HepG2 (cell line): ENCODE data around the gene ABCB7.

ENCODE experiments used
- CTCF ChIP-seq: sonication (generic); formaldehyde crosslinking; IDR thresholded peaks from 2 replicates; pipeline ENCODE4 v1.5.0; 2020; ENCODE audit warnings: mild to moderate bottlenecking, missing genetic modification reagents, moderate library complexity
- DNMT3B ChIP-seq: conservative IDR thresholded peaks from 2 replicates; pipeline ENCODE4 v1.6.1; 2016; ENCODE audit warnings: missing biosample characterization, control low read depth
- ZNF143 ChIP-seq: sonication (generic); formaldehyde crosslinking; IDR thresholded peaks from 2 replicates; pipeline ENCODE4 v1.4.0; 2020; ENCODE audit warnings: missing genetic modification reagents
- ZNF20 ChIP-seq: sonication (generic); formaldehyde crosslinking; IDR thresholded peaks from 2 replicates; pipeline ENCODE4 v1.4.0; 2020; ENCODE audit warnings: mild to moderate bottlenecking, moderate library complexity, missing genetic modification reagents
- ZNF558 ChIP-seq: sonication (generic); formaldehyde crosslinking; IDR thresholded peaks from 2 replicates; pipeline ENCODE4 v1.9.0; 2022; ENCODE audit warnings: mild to moderate bottlenecking, missing genetic modification reagents, borderline replicate concordance

GRCh38 chrX:75045369-75045768 is 110.7 kb downstream of the ABCB7 start:
- TF ChIP-seq ZNF558 (no peak), ZNF20 (no peak), ZNF143 (no peak), DNMT3B (no peak), CTCF (CRISPR knock-in tag) (no peak)
